GM18519 (cell line): ENCODE data around the gene LRRC8D.
"Not testable (repeated sequence)": the region's sequence is repeated elsewhere in the genome, so short reads cannot be mapped to it uniquely, and the experiment has no call there.

Experiments used
- ATAC-seq: cut with Tn5 transposase; IDR thresholded peaks from one replicate; pipeline ENCODE4 v1.9.1; 2021; ENCODE audit warnings: mild to moderate bottlenecking, moderate library complexity; ENCODE audit not compliant: unreplicated experiment, low FRiP score

LRRC8D gene

GRCh38 chr1:89908672-89909436 lies 88.0 kb downstream of the LRRC8D start:
- no peak for ATAC-seq

GRCh38 chr1:89910268-89910667 lies 89.4 kb downstream of the LRRC8D start:
- no peak for ATAC-seq

- no peak for ATAC-seq
These were observed 89.9 kb downstream of the LRRC8D start for GRCh38 chr1:89910780-89911179.

- no peak for ATAC-seq
These were observed 90.6 kb downstream of the LRRC8D start for GRCh38 chr1:89911191-89911991.

- no peak for ATAC-seq
These were observed 91.2 kb downstream of the LRRC8D start for GRCh38 chr1:89912073-89912472.

GRCh38 chr1:89913353-89914095 lies 92.7 kb downstream of the LRRC8D start:
- no peak for ATAC-seq

GRCh38 chr1:89917353-89917752 lies 96.5 kb downstream of the LRRC8D start:
- no peak for ATAC-seq

- no peak for ATAC-seq
These were observed 97.4 kb downstream of the LRRC8D start for GRCh38 chr1:89918127-89918793.

- no peak for ATAC-seq
These were observed 97.9 kb downstream of the LRRC8D start for GRCh38 chr1:89918794-89919155.

- no peak for ATAC-seq
These were observed 98.3 kb downstream of the LRRC8D start for GRCh38 chr1:89919174-89919573.

- ATAC-seq: no peak
These were observed 102.1 kb downstream of the LRRC8D start for GRCh38 chr1:89922911-89923310.

GRCh38 chr1:89923517-89923916 lies 102.7 kb downstream of the LRRC8D start:
- no peak for ATAC-seq

- not testable (repeated sequence) for ATAC-seq
These were observed 103.2 kb downstream of the LRRC8D start for GRCh38 chr1:89924075-89924474.

GRCh38 chr1:89927049-89927448 lies 106.2 kb downstream of the LRRC8D start:
- no peak for ATAC-seq

GRCh38 chr1:89927478-89927877 lies 106.6 kb downstream of the LRRC8D start:
- no peak for ATAC-seq

GRCh38 chr1:89928506-89928905 lies 107.7 kb downstream of the LRRC8D start:
- no peak for ATAC-seq

GRCh38 chr1:89929467-89930063 lies 108.7 kb downstream of the LRRC8D start:
- no peak for ATAC-seq

GRCh38 chr1:89930579-89930978 lies 109.7 kb downstream of the LRRC8D start:
- no peak for ATAC-seq

- no peak for ATAC-seq
These were observed 111.1 kb downstream of the LRRC8D start for GRCh38 chr1:89931964-89932363.
